HG03060 (cell line): ENCODE measurements around the gene ROPN1B.

ENCODE experiments used
- ATAC-seq: cut with Tn5 transposase; IDR thresholded peaks from one replicate; pipeline ENCODE4 v1.9.1; 2021; ENCODE audit warnings: low read depth, moderate number of reproducible peaks; ENCODE audit not compliant: unreplicated experiment

ROPN1B gene

GRCh38 chr3:126003447-126004190 is 34.6 kb downstream of the ROPN1B start:
- ATAC-seq: no peak

GRCh38 chr3:126004217-126004616 is 35.2 kb downstream of the ROPN1B start:
- no peak for ATAC-seq

DNA sequence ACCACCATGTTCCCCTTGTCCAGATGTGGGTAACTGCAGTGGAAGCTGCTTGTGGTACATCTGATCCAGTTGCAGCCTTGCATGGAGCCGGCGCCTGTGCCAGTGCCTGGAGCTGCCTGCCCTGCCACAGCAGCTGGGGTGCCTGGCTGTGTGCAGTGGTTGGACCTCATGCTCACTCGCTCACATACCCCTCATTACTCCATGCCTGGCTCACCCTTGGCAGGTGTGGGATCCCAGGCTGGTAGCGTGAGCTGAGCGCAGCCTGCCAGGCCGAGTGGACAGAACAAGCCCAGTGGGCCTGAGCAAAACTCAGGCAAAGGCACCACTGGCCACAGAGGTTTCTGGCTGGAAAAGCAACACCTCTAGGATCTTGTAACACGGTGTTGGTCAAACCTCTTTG is 35.7 kb downstream of the ROPN1B start:
- ATAC-seq: no peak

DNA sequence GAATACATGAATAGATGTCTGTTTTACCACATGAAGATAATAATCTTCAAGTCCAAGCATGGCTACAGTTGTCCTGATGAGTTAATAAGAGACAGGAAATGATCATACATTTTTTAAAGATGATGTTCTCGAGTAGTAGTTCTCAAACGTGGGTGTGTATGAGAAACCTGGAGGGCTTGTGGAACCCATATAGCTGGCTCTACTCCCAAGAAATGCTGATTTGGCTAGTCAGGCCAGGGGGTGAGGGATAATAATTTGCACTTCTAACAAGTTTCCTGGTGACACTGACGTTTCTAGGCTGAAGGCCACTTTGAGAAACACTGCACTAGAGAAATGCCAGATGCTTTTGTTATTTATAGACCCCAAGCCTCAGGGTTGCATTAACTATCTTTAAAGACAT is 37.0 kb downstream of the ROPN1B start:
- ATAC-seq: no peak

DNA sequence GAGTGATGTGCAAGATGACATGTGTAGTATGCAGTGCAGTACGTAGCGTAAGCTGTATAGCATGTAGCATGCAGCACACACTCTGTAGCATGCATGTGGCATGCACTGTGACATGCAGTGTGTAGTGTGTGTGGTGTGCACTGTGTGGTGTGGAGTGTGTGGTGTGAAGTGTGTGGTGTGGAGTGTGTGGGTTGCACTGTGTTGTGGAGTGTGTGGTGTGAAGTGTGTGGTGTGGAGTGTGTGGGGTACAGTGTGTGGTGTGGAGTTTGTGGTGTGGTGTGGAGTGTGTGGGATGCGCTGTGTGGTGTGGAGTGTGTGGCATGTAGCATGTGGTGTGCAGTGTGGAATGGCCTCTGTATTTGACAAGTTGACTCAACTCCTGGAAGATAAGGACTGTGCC is 39.2 kb downstream of the ROPN1B start:
- no peak for ATAC-seq

DNA sequence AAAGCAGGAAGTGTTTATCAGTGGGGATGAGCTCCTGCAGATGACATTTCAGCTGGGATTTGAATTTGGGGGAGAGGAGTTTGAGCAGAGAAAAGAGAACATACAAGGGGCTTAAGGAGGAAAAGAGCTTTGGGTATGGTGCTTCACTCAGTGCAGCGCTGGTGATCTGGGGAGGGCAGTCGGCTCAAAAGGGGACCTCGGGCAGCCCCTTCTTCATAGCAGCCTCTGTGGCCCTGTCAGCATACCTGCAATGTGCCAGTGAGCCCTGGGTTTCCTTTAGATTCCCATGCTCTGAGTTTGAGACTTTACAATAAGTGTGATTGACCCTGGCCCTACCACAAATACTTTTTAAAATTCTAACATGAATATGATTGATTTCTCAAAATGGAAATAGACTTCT is 40.2 kb downstream of the ROPN1B start:
- no peak for ATAC-seq

DNA sequence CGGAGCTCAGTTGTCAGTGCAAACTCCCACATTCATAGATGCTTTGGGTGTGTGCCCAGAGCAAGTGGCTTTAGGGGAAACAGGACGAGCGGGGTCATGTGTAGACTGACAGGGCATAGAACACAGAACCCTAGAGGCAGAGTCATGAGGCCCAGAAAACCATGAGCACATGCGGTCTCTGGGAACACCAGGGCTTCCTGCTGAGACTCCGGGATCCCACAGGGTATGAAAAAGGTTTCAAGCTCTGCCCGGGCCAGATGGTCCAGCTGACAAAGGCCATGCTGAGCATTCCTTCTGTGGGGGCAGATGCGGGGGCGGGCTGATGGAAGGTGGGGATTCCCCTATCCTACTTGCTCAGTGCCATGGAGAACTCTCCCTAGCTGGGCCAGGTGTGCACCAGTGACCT is 44.8 kb downstream of the ROPN1B start:
- ATAC-seq: no peak

DNA sequence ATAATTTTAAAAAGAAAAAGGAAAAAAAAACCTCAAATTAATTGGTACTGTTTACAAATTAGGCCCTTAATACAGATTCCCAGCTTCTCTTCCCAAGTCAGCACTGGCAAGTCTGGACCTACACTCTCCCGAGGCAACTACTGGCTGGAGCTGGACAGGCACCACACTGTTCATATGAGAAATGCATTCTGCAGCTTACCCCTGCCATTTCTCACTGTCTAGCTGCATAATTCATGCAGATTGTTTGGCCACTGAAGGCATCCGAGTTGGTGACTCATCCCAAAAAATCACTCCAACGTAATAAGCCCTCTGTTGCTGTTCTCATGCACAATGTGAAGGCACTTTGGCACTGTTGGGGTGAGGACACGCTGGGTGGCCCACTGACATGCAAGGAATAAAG is 45.3 kb downstream of the ROPN1B start:
- ATAC-seq: no peak

GRCh38 chr3:126015075-126015474 is 46.1 kb downstream of the ROPN1B start:
- no peak for ATAC-seq

DNA sequence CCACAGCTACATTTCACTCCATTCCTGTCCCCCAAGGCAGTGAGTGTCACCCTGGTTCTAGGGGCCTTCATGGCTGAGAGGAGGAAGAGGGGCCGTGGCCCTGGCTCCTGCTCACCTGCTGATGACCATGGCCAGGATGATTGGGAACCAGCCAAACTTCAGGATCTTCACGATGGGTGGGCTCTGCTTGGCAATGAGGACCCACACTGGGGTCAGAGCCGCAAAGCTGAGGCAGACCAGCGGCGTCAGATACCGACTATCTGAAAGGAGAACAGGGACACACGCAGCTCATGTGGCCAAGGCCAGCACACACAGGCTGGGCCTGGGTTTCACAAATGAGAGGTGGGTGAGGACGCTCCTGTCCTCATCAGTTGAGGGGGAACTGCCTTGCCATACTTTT is 47.6 kb downstream of the ROPN1B start:
- no peak for ATAC-seq

DNA sequence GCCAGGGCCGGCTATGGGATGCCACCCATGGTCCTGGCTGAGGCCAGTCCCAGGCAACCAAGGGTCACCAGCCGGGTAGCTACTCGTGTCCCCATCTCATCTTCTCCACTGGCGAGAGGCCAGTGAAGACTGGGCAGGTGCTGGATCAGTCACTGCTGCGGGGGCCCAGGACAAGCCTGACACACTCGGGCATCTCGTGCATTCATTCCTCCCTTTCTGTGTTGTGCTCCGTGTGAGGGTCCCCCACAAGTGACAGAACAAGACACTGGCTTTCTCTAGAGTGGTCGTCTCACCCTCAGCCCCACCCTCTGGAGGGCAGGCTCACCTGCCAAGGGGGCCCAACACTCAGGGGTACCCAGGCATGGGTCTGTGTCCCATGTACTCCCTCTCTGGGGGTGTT is 48.4 kb downstream of the ROPN1B start:
- no peak for ATAC-seq

GRCh38 chr3:126018545-126018944 is 49.6 kb downstream of the ROPN1B start:
- no peak for ATAC-seq

- no peak for ATAC-seq
Observed at GRCh38 chr3:126018995-126019394, 50.0 kb downstream of the ROPN1B start.

- ATAC-seq: no peak
Observed at GRCh38 chr3:126019683-126020082, 50.7 kb downstream of the ROPN1B start.

GRCh38 chr3:126021224-126021623 is 52.2 kb downstream of the ROPN1B start:
- no peak for ATAC-seq

DNA sequence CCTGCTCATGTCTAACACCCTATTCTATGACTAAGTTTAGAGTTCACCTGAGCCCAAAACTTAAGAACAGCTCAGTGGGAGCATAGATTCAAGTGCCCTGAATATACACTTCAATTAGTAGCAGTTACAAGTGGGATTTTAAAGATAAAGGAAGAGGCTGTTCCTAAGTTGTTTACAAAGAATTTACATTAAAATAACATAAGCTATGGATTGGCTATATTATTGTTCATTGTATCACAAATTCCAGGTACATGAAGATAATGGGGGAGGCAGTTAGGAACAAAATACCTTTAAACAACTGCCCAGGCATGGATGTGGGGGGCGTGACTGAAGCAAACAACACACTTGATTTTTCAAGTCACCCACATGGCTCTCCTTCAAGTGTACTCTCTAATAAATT is 52.7 kb downstream of the ROPN1B start:
- no peak for ATAC-seq

DNA sequence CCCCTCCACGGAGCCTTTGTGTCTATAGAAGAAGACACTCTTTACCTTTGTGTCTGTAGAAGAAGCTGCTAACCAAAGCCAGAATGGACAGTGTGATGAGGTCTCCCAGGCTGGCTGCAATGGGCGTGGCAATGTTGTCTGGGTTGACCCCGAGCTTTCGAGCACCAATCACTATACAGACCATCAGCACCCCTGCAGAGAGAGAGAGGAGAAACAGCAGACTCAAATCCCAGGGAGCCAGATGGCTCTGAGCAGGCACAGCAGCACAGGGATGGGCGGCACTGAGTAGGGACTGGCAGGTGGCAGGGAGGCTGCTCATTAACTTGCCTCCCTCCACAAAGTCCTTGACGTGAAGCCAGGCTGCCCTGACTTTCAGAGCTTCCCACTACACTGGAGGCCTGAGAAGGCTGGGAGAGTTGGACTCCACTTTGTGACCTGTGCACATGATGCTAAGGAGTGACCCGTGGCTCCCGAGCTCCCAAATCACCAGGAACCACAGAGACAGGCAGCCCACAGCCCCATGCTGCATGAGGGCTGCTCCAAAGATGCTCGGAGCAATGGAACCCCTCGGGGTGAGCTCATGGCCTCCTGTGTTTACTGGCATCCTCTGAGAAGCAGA is 53.9 kb downstream of the ROPN1B start:
- no peak for ATAC-seq

DNA sequence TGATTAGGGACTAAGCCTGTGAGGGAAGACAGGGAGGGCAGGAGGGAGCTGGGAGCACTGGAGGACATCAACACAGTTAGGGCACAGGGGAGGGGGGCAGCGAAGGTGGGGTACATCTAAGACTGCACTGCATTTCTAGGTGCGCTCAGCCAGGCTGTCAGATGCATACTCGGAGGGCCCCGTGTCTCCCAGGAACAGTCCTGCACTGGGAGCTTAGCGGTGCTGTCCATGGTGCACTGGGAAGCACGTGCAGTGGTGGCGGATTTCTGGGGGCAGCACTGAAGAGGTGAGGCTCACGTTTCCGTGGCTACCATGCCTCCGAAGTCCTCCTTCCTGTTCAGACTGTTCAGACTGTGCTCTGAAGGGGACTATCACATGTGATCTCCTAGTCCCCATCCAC is 54.4 kb downstream of the ROPN1B start:
- ATAC-seq: no peak

DNA sequence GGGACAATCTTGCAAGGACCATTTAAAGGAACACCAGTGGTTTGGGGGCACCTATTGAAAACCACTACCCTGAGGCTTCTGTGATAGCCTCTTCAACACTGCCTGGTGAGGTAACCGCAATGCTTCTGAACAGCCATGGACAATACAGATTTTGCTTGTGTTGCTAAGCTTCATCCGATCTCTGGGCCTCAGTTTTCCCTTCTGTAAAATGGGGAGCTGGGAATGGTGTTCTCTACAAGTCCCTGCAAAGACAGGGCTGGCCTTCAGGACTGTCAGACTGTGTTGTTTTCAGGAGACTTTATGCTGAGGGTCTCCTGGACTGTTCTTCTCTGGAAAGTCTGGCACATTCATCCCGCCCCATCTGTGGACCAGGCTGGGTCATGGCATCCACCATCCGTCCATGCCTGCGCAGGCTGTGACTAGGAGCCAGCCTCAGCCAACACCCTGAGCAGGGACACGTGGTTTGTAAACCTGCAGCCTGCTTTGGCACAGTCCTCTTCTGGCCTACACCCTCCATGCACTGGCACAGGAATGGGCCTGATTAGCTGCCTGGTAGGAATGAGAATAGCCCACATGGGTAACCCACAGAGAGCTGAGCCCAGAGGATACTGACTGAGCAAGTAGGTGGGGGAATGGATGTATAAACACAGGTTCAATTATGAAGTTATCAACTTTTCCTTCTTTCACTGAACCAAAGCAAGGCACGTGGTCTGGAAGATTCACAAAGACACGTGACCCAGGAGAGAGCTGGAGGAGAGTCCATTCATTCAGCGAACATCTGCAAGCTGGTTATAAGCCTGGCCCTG is 55.3 kb downstream of the ROPN1B start:
- no peak for ATAC-seq

GRCh38 chr3:126025116-126025729 is 56.2 kb downstream of the ROPN1B start:
- no peak for ATAC-seq

DNA sequence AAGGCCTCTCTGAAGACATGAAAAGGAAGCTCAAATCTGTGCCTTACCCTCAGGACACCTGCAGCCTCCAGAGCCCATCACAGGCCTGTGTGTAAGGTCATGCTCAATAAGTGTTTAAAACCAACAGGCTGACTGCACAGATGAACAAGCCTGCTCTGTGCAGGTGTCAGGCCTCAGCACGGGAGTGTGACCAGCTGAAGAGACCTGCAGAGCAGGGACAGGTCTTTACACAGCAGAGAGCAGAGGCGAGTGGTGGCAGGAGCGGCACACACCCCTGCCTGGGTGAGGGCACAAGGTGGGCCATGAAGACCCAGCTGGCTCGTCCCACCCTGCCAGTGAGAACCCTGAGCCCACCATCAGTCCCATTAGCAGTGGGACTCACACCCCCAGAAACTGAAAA is 56.9 kb downstream of the ROPN1B start:
- ATAC-seq: no peak
